Nephron progenitor cell (in vitro differentiated cells): ENCODE data around the gene BAG3.

ENCODE experiments used
- DNase-seq: peaks from one replicate; pipeline ENCODE4 v3.0.0; 2021
- H3K27ac Mint-ChIP-seq: 2 replicates; pipeline ENCODE4 v1.8.0; 2021; ENCODE audit warnings: mild to moderate bottlenecking, moderate library complexity, mixed read lengths
- H3K27me3 Mint-ChIP-seq: 2 replicates; pipeline ENCODE4 v1.8.0; 2021; ENCODE audit warnings: mild to moderate bottlenecking, low read depth, mixed read lengths; ENCODE audit not compliant: poor library complexity
- H3K36me3 Mint-ChIP-seq: 2 replicates; pipeline ENCODE4 v1.8.0; 2021; ENCODE audit warnings: low read depth, mixed read lengths
- H3K4me1 Mint-ChIP-seq: 2 replicates; pipeline ENCODE4 v1.8.0; 2021; ENCODE audit warnings: mixed read lengths
- H3K4me3 Mint-ChIP-seq: 2 replicates; pipeline ENCODE4 v1.8.0; 2021; ENCODE audit warnings: mild to moderate bottlenecking, moderate library complexity, mixed read lengths
- H3K9me3 Mint-ChIP-seq: 2 replicates; pipeline ENCODE4 v1.8.0; 2021; ENCODE audit warnings: mild to moderate bottlenecking, moderate library complexity, mixed read lengths
- CTCF ChIP-seq: fragments of 200-600 bp; sonication (generic); IDR thresholded peaks from 2 replicates; pipeline ENCODE4 v1.5.0; 2021; ENCODE audit warnings: antibody characterized with exemption

Gene BAG3

GRCh38 chr10:119671381-119671780 is 20.2 kb downstream of the BAG3 start:
- Mint-ChIP-seq H3K4me3 (no peak overlapping the region), H3K9me3 (no peaks in the 10 kb centered on the region), H3K27me3 (peaks cover 7% of the 10 kb centered on the region), H3K36me3 (peaks cover 39% of the 10 kb centered on the region), H3K4me1 (peaks cover 33% of the 10 kb centered on the region), H3K27ac (peak overlapping the region; percentile 16)
- no peak for TF ChIP-seq CTCF
- DNase-seq = no peak

GRCh38 chr10:119672291-119672690 is 21.1 kb downstream of the BAG3 start:
- Mint-ChIP-seq H3K4me3 (no peak overlapping the region), H3K9me3 (no peaks in the 10 kb centered on the region), H3K36me3 (peaks cover 42% of the 10 kb centered on the region), H3K4me1 (peaks cover 24% of the 10 kb centered on the region), H3K27me3 (peaks cover 4% of the 10 kb centered on the region), H3K27ac (no peak overlapping the region)
- no peak for TF ChIP-seq CTCF
- DNase-seq = no peak

- H3K4me3 Mint-ChIP-seq = no peak overlapping the region
- H3K4me1 Mint-ChIP-seq = peaks cover 14% of the 10 kb centered on the region
- H3K36me3 Mint-ChIP-seq = peaks cover 45% of the 10 kb centered on the region
Measured at GRCh38 chr10:119673271-119673670, 22.1 kb downstream of the BAG3 start.

GRCh38 chr10:119675483-119676170 is 24.4 kb downstream of the BAG3 start:
- H3K4me1 Mint-ChIP-seq = peaks cover 8% of the 10 kb centered on the region
- no peak overlapping the region for H3K27ac Mint-ChIP-seq
- H3K36me3 Mint-ChIP-seq = peaks cover 48% of the 10 kb centered on the region
- H3K9me3 Mint-ChIP-seq = no peaks in the 10 kb centered on the region
- H3K4me3 Mint-ChIP-seq = no peak overlapping the region
- DNase-seq = no peak
- H3K27me3 Mint-ChIP-seq = no peaks in the 10 kb centered on the region
- no peak for TF ChIP-seq CTCF

More at GRCh38 chr10:119673271-119673670, 22.1 kb downstream of the BAG3 start:
- Mint-ChIP-seq H3K27ac (no peak overlapping the region), H3K27me3 (peaks cover under 1% of the 10 kb centered on the region), H3K9me3 (no peaks in the 10 kb centered on the region)
- DNase-seq = no peak
- TF ChIP-seq CTCF = no peak

- Mint-ChIP-seq H3K4me1 (peaks cover 13% of the 10 kb centered on the region), H3K27me3 (peaks cover 3% of the 10 kb centered on the region), H3K27ac (no peak overlapping the region), H3K4me3 (no peak overlapping the region), H3K9me3 (no peaks in the 10 kb centered on the region), H3K36me3 (peaks cover 38% of the 10 kb centered on the region)
- no peak for TF ChIP-seq CTCF
- no peak for DNase-seq
Measured at GRCh38 chr10:119677126-119677525, 25.9 kb downstream of the BAG3 start.
